Brain microvascular endothelial cell (primary cell): ENCODE results near the gene SPINT3.

Experiments used
- DNase-seq: peaks from one replicate; pipeline ENCODE4 v3.0.0-alpha.2; 2020
- H3K27ac ChIP-seq: fragments of 250-450 bp; sonication (Bioruptor Pico); 2 replicates; pipeline ENCODE4 v1.5.1; 2020; ENCODE audit warnings: mild to moderate bottlenecking, moderate library complexity
- H3K27me3 ChIP-seq: fragments of 250-450 bp; sonication (Bioruptor Pico); replicated peaks from 2 replicates; pipeline ENCODE4 v1.5.1; 2020; ENCODE audit warnings: mild to moderate bottlenecking
- H3K36me3 ChIP-seq: fragments of 250-450 bp; sonication (Bioruptor Pico); replicated peaks from 2 replicates; pipeline ENCODE4 v1.5.1; 2020; ENCODE audit warnings: mild to moderate bottlenecking
- H3K4me3 ChIP-seq: 2 replicates; pipeline ENCODE4 v1.5.1; 2011; ENCODE audit warnings: low read depth, mild to moderate bottlenecking, control low read depth, low read length, moderate library complexity
- CTCF ChIP-seq: IDR thresholded peaks from 2 replicates; pipeline ENCODE4 v1.5.1; 2011; ENCODE audit warnings: low read depth, mild to moderate bottlenecking, moderate library complexity, low read length, control low read depth, inconsistent platforms; ENCODE audit errors: missing control alignments
- in situ Hi-C: cut with HindIII; loops from 2 replicates; pipeline ENCODE4 v1.10.0; 2017; ENCODE audit warnings: low sequenced_read_pairs, low pct_ligation_motif_present

Gene SPINT3

GRCh38 chr20:45515147-45515913, at the start of gene SPINT3:
SPINT3 (minus strand) TSS chr20:45515622; CDS start chr20:45515608, 14 bp downstream.
- TF ChIP-seq CTCF, result no peak
- Histone ChIP-seq H3K36me3 (no peaks in the 10 kb centered on the region), H3K4me3 (no peak within 1 kb of the TSS), H3K27ac (no peak within 1 kb of the TSS), H3K27me3 (no peaks in the 10 kb centered on the region)
- no peak for DNase-seq
- in situ Hi-C loops, result no loop called here

DNA sequence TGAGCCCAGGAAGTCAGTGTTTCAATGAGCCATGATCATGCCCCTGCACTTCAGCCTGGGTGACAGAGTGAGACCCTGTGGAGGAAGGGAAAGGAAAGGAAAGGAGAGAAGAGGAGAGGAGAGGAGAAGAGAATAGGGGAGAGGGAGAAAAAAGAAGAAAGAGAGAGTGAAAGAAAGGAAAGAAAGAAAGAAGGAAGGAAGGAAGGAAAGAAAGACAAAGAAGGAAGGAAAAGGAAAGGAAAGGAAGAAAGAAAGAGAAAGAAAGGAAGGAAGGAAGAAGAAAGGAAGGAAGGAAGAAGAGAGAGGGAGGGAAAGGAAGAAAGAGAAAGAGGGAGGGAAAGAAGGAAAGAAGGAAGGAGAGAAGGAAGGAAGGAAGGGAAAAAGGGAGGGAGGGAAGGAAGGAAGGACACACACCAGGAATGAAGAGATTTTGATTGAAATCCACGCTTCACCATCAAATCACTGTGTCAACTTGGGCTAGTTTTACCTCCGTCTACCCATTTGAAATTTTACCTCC, 49.4 kb upstream of the SPINT3 start:
- Histone ChIP-seq H3K27me3 (no peaks in the 10 kb centered on the region), H3K4me3 (no peak overlapping the region), H3K36me3 (no peaks in the 10 kb centered on the region), H3K27ac (no peak overlapping the region)
- DNase-seq, result no peak
- in situ Hi-C loops, result no loop called here
- TF ChIP-seq CTCF, result no peak

DNA sequence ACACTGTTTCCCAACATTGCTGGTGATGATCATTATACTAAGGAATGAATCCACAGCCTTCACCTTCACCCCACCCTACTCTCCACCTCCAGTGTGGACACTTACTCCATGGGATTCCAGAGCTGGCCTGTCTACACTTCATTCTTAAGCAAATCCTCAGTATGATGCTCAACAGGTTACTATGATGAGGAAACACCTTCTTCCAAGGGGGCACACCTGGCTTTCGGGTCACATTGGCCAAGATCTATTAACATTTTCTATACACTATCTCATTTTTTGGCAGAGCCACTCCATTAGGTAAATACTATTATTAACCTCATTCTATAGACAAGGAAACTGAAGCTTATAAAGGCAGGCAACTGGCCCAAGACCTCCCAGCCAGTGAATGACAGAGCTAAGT, 39.8 kb upstream of the SPINT3 start:
- no peak for DNase-seq
- Histone ChIP-seq H3K27me3 (no peaks in the 10 kb centered on the region), H3K4me3 (no peak overlapping the region), H3K27ac (no peak overlapping the region), H3K36me3 (no peaks in the 10 kb centered on the region)
- TF ChIP-seq CTCF, result no peak
- in situ Hi-C loops, result no loop called here

DNA sequence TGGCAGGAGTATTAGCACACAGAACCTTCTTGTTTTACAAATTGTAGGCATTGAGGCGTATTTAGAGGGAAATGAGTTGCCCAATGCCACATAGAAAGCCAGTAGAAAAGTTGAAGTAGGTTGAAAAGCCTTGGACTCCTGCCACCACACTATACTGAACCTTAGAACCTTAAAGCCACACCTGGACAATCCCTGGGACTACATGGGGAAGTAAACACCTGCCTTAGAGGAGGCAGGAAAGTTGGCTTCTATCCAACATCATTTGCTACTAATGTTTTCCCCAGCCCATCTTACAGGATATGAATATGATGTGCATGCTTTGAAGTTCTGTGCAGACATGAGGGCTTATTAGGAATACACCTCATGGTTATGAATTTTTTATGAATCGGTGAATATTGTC, 37.0 kb upstream of the SPINT3 start:
- no peak for DNase-seq
- H3K27me3 ChIP-seq, result no peaks in the 10 kb centered on the region
- H3K36me3 ChIP-seq, result no peaks in the 10 kb centered on the region
- H3K27ac ChIP-seq, result no peak overlapping the region
- TF ChIP-seq CTCF, result no peak
- no peak overlapping the region for H3K4me3 ChIP-seq
- in situ Hi-C loops, result no loop called here

- no peaks in the 10 kb centered on the region for H3K27me3 ChIP-seq
- in situ Hi-C loops, result no loop called here
- no peak for DNase-seq
- H3K36me3 ChIP-seq, result no peaks in the 10 kb centered on the region
- no peak overlapping the region for H3K4me3 ChIP-seq
- no peak overlapping the region for H3K27ac ChIP-seq
- TF ChIP-seq CTCF, result no peak
Observed at GRCh38 chr20:45550765-45551164, 35.3 kb upstream of the SPINT3 start.

GRCh38 chr20:45548410-45548809, 33.0 kb upstream of the SPINT3 start:
- no peak for DNase-seq
- no peaks in the 10 kb centered on the region for H3K36me3 ChIP-seq
- TF ChIP-seq CTCF, result no peak
- H3K4me3 ChIP-seq, result no peak overlapping the region
- in situ Hi-C loops, result no loop called here
- H3K27ac ChIP-seq, result no peak overlapping the region
- H3K27me3 ChIP-seq, result no peaks in the 10 kb centered on the region
